ENCODE data around the gene TTLL8.

The TTLL8 gene

DNA sequence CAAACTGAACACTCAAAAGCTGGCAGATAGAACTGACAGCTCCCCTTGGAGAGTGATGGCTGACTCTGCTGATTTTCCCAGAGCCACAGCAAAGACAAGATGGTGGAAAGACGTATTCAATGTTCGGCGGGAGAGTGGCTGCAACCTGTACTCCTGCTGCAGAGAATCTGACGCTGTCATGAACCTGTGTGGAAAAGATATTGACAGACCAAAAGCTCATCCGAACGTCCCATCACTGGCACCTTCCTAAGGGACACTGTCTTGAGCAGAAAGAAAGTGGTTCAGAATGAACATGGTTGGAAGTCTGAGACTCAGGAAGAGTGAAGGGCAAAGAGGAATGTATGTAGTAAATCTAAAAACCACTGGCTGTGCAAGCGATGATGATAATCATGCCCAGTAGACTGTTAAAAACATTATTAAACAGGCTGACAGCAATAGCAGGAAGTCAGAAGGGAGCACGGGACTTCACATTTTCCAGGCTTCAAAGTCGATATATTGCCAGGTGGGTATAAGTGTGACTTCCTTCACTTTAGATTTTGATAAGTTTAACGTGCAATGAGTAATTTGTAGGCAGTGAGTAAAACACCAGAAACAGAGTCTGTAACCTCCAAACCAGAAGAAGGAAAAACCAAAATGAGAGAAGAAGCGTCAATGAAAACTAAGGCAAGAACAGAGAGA, 39.4 kb downstream of the TTLL8 start:
- TF ChIP-seq POLR2AphosphoS5 (IDR thresholded peaks at IDR 0.05; ENCODE audit: low read depth, low read length) = no peak
- no peak for TF ChIP-seq SIN3A (IDR thresholded peaks at IDR 0.05; ENCODE audit: borderline replicate concordance, insufficient read depth, low read length)
- no peak for TF ChIP-seq REST (IDR thresholded peaks at IDR 0.05; ENCODE audit: insufficient read depth in 1 of 2, low read depth in 2 of 2, low read length in 2 of 2)
- no peak for TF ChIP-seq FOXP2 (optimal IDR thresholded peaks at IDR 0.05; ENCODE audit: borderline replicate concordance, extremely low read depth, extremely low read length, insufficient read depth)
- no peak for TF ChIP-seq TAF1 (IDR thresholded peaks at IDR 0.05; ENCODE audit: borderline replicate concordance, insufficient read depth, low read length)

DNA sequence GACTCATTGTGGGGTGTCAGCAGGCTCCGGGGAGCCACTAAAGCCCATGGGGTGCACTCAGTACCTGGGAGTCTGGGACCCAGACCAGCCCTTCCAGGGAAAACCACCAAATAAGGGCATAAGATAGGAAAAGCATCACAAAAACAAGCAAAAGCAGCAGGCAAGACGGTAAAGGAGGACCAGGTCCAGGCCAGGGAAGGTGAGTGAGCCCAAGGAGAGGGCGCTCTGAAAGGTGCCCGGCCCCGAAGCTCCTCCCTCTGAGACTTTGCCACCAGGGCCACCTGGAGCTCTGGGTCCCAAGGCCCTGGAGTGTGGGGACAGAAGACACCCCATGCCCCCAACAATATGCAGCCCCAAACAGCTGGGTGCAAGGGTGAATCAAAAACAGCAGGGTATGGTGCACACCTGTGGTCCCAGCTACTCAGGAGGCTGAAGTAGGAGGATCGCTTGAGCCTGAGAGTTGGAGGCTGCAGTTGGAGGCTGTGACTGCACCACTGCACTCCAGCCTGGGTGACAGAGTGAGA, 40.3 kb downstream of the TTLL8 start:
- TF ChIP-seq SIN3A (IDR thresholded peaks at IDR 0.05; ENCODE audit: borderline replicate concordance, insufficient read depth, low read length) = no peak

GRCh38 chr22:50016988-50017700, 41.0 kb downstream of the TTLL8 start:
- TF ChIP-seq REST (IDR thresholded peaks at IDR 0.05; ENCODE audit: insufficient read depth in 1 of 2, low read depth in 2 of 2, low read length in 2 of 2) (no peak), TAF1 (IDR thresholded peaks at IDR 0.05; ENCODE audit: borderline replicate concordance, insufficient read depth, low read length) (no peak), SIN3A (IDR thresholded peaks at IDR 0.05; ENCODE audit: borderline replicate concordance, insufficient read depth, low read length) (no peak), FOXP2 (optimal IDR thresholded peaks at IDR 0.05; ENCODE audit: borderline replicate concordance, extremely low read depth, extremely low read length, insufficient read depth) (no peak), POLR2AphosphoS5 (IDR thresholded peaks at IDR 0.05; ENCODE audit: low read depth, low read length) (no peak)

GRCh38 chr22:50016308-50016987, 41.6 kb downstream of the TTLL8 start:
- TF ChIP-seq REST (IDR thresholded peaks at IDR 0.05; ENCODE audit: insufficient read depth in 1 of 2, low read depth in 2 of 2, low read length in 2 of 2) = no peak
- TF ChIP-seq FOXP2 (optimal IDR thresholded peaks at IDR 0.05; ENCODE audit: borderline replicate concordance, extremely low read depth, extremely low read length, insufficient read depth) = no peak
- TF ChIP-seq TAF1 (IDR thresholded peaks at IDR 0.05; ENCODE audit: borderline replicate concordance, insufficient read depth, low read length) = no peak
- no peak for TF ChIP-seq POLR2AphosphoS5 (IDR thresholded peaks at IDR 0.05; ENCODE audit: low read depth, low read length)
- TF ChIP-seq SIN3A (IDR thresholded peaks at IDR 0.05; ENCODE audit: borderline replicate concordance, insufficient read depth, low read length) = no peak

GRCh38 chr22:50015451-50016307, 42.4 kb downstream of the TTLL8 start:
- TF ChIP-seq REST (IDR thresholded peaks at IDR 0.05; ENCODE audit: insufficient read depth in 1 of 2, low read depth in 2 of 2, low read length in 2 of 2) (no peak), FOXP2 (optimal IDR thresholded peaks at IDR 0.05; ENCODE audit: borderline replicate concordance, extremely low read depth, extremely low read length, insufficient read depth) (no peak), POLR2AphosphoS5 (IDR thresholded peaks at IDR 0.05; ENCODE audit: low read depth, low read length) (no peak), SIN3A (IDR thresholded peaks at IDR 0.05; ENCODE audit: borderline replicate concordance, insufficient read depth, low read length) (no peak), TAF1 (IDR thresholded peaks at IDR 0.05; ENCODE audit: borderline replicate concordance, insufficient read depth, low read length) (no peak)

Data from PFSK-1 (cell line).